Measurements from ENCODE around the gene NET1.

The NET1 gene

DNA sequence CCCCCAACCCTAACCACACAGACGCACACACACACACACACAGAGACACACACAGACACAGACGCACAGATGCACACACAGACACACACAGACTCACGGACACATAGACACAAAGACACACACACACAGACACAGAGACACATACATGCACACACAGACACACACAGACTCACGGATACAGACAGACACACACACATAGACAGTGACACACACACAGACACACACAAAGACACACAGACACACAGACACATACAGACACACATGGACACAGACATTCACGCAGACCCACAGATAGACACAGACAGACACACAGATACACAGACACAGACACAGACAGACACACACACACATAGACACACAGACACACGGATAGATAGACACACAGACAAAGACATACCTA is 84.9 kb downstream of the NET1 start:
- in situ Hi-C loops (cut with HindIII; ENCODE audit: low sequenced_read_pairs), result loop anchor here (10.0 kb wide), 1 partner anchor 58 kb away; no protein-coding TSS in a partner anchor

GRCh38 chr10:5497948-5498730 is 85.8 kb downstream of the NET1 start:
- in situ Hi-C loops (cut with HindIII; ENCODE audit: low sequenced_read_pairs), result loop anchor here (10.0 kb wide), 1 partner anchor 57 kb away; no protein-coding TSS in a partner anchor

DNA sequence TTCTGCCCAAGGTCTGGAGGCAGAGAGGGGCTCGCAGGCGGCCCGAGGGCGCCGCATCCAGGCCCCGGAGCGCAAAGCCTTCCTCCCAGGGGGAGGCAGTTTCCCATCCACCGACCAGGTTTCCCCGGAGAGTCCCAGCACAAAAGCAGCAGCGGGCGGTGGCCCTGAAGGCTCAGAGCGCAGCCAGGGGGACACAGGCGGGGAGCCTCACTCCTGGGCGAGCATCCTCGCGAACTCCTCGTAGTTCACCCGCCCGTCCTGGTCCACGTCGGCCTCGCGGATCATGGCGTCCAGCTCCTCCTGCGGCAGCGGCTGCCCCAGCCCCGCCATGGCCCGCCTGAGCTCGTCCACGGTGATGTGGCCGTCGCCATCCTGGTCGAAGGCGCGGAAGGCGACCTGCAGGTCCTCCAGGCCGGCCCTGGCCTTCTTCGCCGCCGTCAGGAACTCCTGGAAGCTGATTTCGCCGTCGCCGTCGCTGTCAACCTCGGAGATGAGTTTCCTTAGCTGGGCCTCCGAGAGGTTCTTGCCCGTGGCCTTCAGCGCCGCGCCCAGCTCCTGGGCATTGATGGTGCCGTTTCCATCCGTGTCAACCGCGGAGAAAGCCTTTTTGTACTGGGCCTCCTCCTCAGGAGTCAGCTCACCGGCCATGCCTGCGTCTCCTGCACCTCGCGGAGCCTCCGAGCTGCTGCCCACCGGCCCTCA is 86.6 kb downstream of the NET1 start:
- in situ Hi-C loops (cut with HindIII; ENCODE audit: low sequenced_read_pairs), result loop anchor here (10.0 kb wide), 1 partner anchor 56 kb away; no protein-coding TSS in a partner anchor

- in situ Hi-C loops (cut with HindIII; ENCODE audit: low sequenced_read_pairs), result loop anchor here (10.0 kb wide), 1 partner anchor 55 kb away; no protein-coding TSS in a partner anchor
These were observed 87.3 kb downstream of the NET1 start, which contains the start of gene CALML5 for GRCh38 chr10:5499493-5500140. TSS of gene CALML5 (minus strand) at chr10:5499570. CDS start at chr10:5499438, 132 bp downstream.

- in situ Hi-C loops (cut with HindIII; ENCODE audit: low sequenced_read_pairs), result no loop called here
These were observed 87.9 kb downstream of the NET1 start for GRCh38 chr10:5500162-5500670.

GRCh38 chr10:5500910-5501309 is 88.6 kb downstream of the NET1 start:
- in situ Hi-C loops (cut with HindIII; ENCODE audit: low sequenced_read_pairs), result no loop called here

DNA sequence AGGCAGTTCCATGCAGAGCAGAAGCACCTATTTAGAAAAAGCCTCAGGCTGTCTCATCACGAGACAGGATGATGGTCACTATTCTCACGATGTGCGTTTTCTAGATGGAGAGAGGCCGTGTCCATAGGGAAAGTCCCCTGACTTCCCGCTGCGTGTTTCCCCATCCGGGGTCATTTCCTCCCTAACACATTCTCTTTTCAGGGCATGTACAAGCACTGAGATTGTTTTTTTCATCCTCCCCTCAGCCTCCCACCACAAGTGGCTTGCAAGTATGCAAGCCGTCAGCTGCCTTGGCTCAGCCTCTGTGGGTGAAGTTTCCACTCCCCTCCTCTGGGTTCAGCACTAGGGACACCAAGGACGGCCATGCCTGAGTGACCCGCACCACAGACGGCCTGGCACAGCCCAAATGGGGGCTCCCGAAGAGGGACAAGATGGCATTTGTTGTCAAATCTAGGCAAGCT is 89.7 kb downstream of the NET1 start:
- in situ Hi-C loops (cut with HindIII; ENCODE audit: low sequenced_read_pairs), result no loop called here

- in situ Hi-C loops (cut with HindIII; ENCODE audit: low sequenced_read_pairs), result no loop called here
These were observed 90.5 kb downstream of the NET1 start for GRCh38 chr10:5502571-5503476.

DNA sequence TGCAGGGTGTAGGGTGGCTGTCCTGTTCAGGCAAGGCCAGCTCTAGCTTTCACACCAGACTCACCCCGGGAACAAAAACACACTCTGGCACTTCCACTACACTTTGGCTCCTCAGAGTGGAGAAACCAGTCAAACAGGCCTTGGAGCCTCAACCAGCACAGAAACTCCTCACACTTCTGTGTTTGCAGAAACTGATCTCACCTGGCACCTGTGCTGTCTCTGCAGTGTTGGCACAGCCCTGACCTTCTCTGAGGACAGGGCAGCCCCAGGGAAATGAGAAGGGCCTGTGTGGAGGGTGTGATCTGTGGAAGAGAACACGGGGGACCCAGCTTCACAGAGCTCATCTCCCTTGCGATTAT is 91.1 kb downstream of the NET1 start:
- in situ Hi-C loops (cut with HindIII; ENCODE audit: low sequenced_read_pairs), result no loop called here

DNA sequence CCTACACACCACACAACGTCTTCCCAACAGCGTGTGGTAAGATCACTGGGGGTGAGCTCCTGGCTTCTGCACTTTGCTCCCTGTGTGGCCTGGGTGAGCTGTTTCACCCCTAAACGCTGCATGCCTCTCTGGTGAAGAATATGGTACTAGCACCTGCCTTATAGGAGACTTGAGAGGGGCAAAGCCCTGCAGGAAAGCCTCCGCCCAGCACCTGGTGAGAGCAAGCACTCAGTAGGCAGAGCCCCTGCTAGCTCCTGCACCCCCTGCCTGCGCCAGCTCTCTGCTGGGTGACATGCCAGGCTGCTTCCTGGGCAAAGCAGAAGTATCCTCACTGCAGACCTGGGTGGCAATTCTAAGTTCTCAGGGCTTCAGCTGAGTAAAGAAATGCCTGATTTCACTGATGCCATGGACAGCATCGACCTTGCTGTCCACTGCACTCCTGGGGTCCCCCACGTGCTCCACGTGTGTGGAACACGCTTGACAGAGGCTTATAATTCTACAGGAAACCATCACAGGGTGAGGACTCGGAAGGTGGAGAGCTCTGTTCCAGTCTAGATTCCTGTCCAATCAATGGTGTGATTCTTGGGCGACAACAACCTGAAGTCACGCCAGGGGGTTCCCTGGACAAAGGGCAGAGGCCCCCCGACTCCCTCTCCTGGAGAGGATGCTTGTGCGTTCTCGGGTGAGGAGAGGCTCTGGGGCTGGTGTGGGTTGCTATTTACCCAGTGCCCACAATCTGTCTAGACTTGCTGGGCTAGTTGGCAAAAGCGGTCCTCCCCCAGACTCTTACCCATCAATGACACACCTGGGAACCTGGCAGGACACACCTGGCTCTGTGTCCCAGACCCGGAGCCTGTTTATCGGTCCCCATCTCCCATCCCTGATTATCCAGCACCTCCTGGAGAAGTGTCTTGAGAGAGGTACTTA is 92.1 kb downstream of the NET1 start:
- in situ Hi-C loops (cut with HindIII; ENCODE audit: low sequenced_read_pairs), result no loop called here

DNA sequence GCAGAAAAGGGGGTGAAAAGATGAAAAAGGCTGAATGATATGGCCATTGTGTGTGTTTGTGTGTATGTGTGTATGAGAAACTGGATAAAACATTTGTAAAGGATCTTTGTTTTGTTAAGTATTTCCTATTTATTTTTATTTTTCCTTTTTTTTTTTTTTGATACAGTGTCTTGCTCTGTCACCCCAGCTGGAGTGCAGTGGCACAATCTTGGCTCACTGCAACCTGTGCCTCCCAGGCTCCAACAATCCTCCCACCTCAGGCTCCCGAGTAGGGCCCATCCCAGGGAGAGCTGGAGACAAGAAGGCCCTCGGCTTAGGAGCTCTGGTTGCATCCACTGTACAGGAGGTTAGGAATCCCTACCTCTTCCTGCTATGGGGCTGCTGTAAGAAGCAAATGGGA is 93.9 kb downstream of the NET1 start:
- in situ Hi-C loops (cut with HindIII; ENCODE audit: low sequenced_read_pairs), result no loop called here

DNA sequence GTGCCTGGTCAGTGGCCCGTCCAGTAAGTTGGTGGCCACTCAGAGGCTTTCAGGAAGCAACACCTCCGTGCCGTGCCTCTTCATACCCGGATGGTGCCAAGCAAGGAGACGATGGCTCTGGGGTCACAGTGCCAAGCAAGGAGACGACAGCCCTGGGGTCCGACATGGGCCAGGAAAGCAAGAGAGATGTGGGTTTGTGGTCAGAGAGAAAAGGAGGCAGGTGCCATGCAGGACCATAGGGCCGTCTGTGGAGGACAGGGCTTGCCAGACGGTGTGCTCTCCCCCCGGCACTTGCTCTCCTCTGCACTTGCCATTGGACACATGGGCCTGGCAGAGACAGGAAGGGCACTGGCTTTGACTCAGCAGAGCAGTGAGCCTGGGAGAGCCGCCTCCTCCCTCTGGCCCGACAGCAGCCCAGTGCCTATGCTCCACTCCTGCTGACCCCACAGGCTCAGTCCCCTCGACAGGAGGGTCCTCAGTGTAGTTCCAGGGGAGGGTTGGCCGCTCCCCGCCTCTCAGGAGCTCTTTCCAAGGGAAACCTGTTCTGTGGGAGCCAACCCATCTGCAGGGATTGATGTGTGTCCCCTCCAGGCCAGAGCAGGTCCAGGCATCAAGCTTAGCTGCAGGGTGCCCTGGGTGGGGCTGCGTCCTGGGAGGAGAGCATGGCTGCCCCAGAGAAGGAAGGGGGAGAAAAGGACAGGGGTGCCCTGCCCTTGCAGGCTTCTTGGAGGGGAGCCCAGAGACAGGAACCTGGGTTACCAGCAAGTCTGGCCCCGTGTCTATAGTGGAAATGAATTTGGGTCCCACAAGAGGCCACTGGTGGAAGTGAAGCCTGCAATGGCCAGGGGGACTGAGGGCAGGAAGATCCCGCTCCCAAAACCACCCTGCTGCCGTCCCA is 94.6 kb downstream of the NET1 start:
- in situ Hi-C loops (cut with HindIII; ENCODE audit: low sequenced_read_pairs), result no loop called here

DNA sequence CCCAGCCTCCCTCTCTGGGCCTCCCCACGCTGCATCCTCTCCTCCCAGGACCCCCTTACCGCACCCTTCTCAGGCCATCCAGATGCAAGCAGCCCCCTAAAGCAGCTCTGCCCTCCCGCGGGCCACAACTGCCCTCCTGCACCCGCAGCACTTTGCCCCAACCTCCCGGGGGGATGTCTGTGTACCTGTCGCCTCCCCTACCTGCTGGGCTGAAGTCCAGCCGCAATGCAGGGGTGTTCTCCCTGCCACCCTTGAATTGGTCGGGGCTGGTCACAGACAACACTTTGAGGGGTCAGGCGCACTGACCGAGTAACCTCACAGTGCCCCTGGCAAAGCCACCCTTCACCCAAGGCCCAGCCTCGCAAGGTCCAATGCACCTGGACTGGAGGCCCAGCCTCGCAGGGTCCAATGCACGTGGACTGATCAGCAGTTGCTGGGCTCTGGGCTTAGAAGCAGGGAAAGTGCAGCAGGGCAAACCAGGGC is 95.3 kb downstream of the NET1 start:
- in situ Hi-C loops (cut with HindIII; ENCODE audit: low sequenced_read_pairs), result no loop called here

- in situ Hi-C loops (cut with HindIII; ENCODE audit: low sequenced_read_pairs), result no loop called here
These were observed 95.8 kb downstream of the NET1 start for GRCh38 chr10:5508161-5508604.

All from DLD1 (cell line).